HCT116 (cell line): ENCODE results near the gene KRTAP4-1. TPM values are rescaled to one million over a fixed set of nuclear protein-coding genes. Genes with fewer than 3 reads are reported as not detected.

Source experiments
- ATAC-seq: fragments of 200-7000 bp; cut with Tn5 transposase; 2 replicates; pipeline ENCODE4 v1.9.1; 2020; ENCODE audit warnings: mild to moderate bottlenecking, moderate library complexity
- BruUV-seq: library from RNA; stranded (reverse); fragments of 400-500 nt; replicated peaks from 2 replicates; lab custom pipeline; 2021; lab: Mats Ljungman, UMichigan
- CTCF ChIA-PET: fragments of 300-600 bp; sonication (Branson Sonifier 250); formaldehyde crosslinking; loops from one replicate; lab custom pipeline; 2021; ENCODE audit warnings: antibody characterized with exemption; lab: Charles Lee
- POLR2A ChIA-PET: fragments of 300-600, 350-600 bp; sonication (Branson Sonifier 250); formaldehyde crosslinking; loops from one replicate; lab custom pipeline; 2021; ENCODE audit warnings: antibody characterized with exemption; lab: Charles Lee
- RAD21 ChIA-PET, 2 experiments: fragments of 300-600 bp; sonication (Branson Sonifier 250); formaldehyde crosslinking; loops; one replicate each; lab custom pipeline; 2023; ENCODE audit warnings: low total read pairs in 2 of 2; ENCODE audit not compliant: uncharacterized antibody in 2 of 2, unreplicated experiment in 2 of 2, low non-redundant PET in 1 of 2; lab: Charles Lee
- DNase-seq: peaks from one replicate; pipeline ENCODE4 v3.0.0-alpha.2; 2010; ENCODE audit warnings: low read depth, low spot score
- H2AFZ ChIP-seq: fragments of 200-600 bp; shearing (Covaris generic), sonication (generic); 2 replicates; pipeline ENCODE4 v1.6.1; 2017; ENCODE audit warnings: low read depth, mixed run types, mixed read lengths, antibody characterized with exemption, low read length; ENCODE audit not compliant: poor library complexity, severe bottlenecking
- H3K27ac ChIP-seq: 2 replicates; pipeline ENCODE4 v1.5.1; 2012; ENCODE audit warnings: low read depth, low read length
- H3K27me3 ChIP-seq: fragments of 200-600 bp; sonication (generic); 2 replicates; pipeline ENCODE4 v1.6.1; 2016; ENCODE audit warnings: mixed run types, low read length, mixed read lengths; ENCODE audit not compliant: insufficient read depth
- H3K36me3 ChIP-seq, 2 experiments: fragments of 200-500 bp in 1 of 2; fragments of 200-600 bp in 1 of 2; sonication (Bioruptor generic) in 1 of 2; sonication (generic) in 1 of 2; 2 replicates each; pipeline versions ENCODE4 v1.5.1 to v1.6.1; 2014 to 2016; ENCODE audit warnings: low read length in 2 of 2, inconsistent platforms in 1 of 2, mixed read lengths in 1 of 2, mixed run types in 1 of 2; ENCODE audit not compliant: insufficient read depth in 2 of 2, control insufficient read depth in 1 of 2
- H3K4me1 ChIP-seq, 2 experiments: fragments of 200-600 bp in 1 of 2; sonication (generic) in 1 of 2; 2 replicates each; pipeline versions ENCODE4 v1.5.1 to v1.6.1; 2012 to 2017; ENCODE audit warnings: low read length in 2 of 2, inconsistent platforms in 1 of 2, mild to moderate bottlenecking in 1 of 2, mixed read lengths in 1 of 2, mixed run types in 1 of 2, moderate library complexity in 1 of 2; ENCODE audit not compliant: insufficient read depth in 2 of 2, control insufficient read depth in 1 of 2
- H3K4me2 ChIP-seq: fragments of 200-600 bp; sonication (generic); 2 replicates; pipeline ENCODE4 v1.6.1; 2017; ENCODE audit warnings: mixed run types, low read length, mixed read lengths
- H3K4me3 ChIP-seq, 2 experiments: fragments of 200-600 bp in 1 of 2; sonication (generic) in 1 of 2; replicated peaks in 1 of 2; 2 replicates each; pipeline ENCODE4 v1.5.1; 2011 to 2016; ENCODE audit warnings: low read length in 2 of 2, control low read depth in 1 of 2, low read depth in 1 of 2, mild to moderate bottlenecking in 1 of 2, mixed read lengths in 1 of 2, mixed run types in 1 of 2
- H3K79me2 ChIP-seq: fragments of 200-600 bp; sonication (generic); 2 replicates; pipeline ENCODE4 v1.6.1; 2017; ENCODE audit warnings: mild to moderate bottlenecking, mixed run types, low read length, moderate library complexity, mixed read lengths; ENCODE audit not compliant: insufficient read depth
- H3K9ac ChIP-seq: fragments of 200-600 bp; sonication (generic); 2 replicates; pipeline ENCODE4 v1.6.1; 2016; ENCODE audit warnings: low read length, mixed read lengths
- H3K9me2 ChIP-seq: fragments of 200-600 bp; sonication (generic), shearing (Covaris generic); 2 replicates; pipeline ENCODE4 v1.6.1; 2017; ENCODE audit warnings: mixed run types, mild to moderate bottlenecking, moderate library complexity; ENCODE audit not compliant: insufficient read depth
- H3K9me3 ChIP-seq, 2 experiments: fragments of 200-500 bp in 1 of 2; fragments of 200-600 bp in 1 of 2; sonication (Bioruptor generic) in 1 of 2; sonication (generic) in 1 of 2; 2 replicates each; pipeline ENCODE4 v1.6.1; 2014 to 2017; ENCODE audit warnings: low read length in 2 of 2, mixed read lengths in 2 of 2, inconsistent platforms in 1 of 2, low read depth in 1 of 2, mild to moderate bottlenecking in 1 of 2, mixed run types in 1 of 2, moderate library complexity in 1 of 2; ENCODE audit not compliant: control insufficient read depth in 1 of 2, insufficient read depth in 1 of 2
- H4K20me1 ChIP-seq: fragments of 200-600 bp; sonication (generic), shearing (Covaris generic); 2 replicates; pipeline ENCODE4 v1.6.1; 2017; ENCODE audit warnings: mixed run types, mild to moderate bottlenecking, moderate library complexity; ENCODE audit not compliant: insufficient read depth
- CEBPB ChIP-seq: IDR thresholded peaks from 2 replicates; pipeline ENCODE4 v1.6.1; 2012; ENCODE audit warnings: low read depth
- EZH2 ChIP-seq: fragments of 200-600 bp; sonication (generic); IDR thresholded peaks from 2 replicates; pipeline ENCODE4 v1.6.1; 2017; ENCODE audit warnings: antibody characterized with exemption, mixed run types
- EZH2phosphoT487 ChIP-seq: fragments of 200-600 bp; IDR thresholded peaks from 2 replicates; pipeline ENCODE4 v1.6.1; 2018; ENCODE audit warnings: antibody characterized with exemption, borderline replicate concordance
- FOSL1 ChIP-seq: IDR thresholded peaks from 2 replicates; pipeline ENCODE4 v1.6.1; 2012; ENCODE audit warnings: low read depth
- POLR2A ChIP-seq: IDR thresholded peaks from 2 replicates; pipeline ENCODE4 v1.7.0; 2011; ENCODE audit warnings: borderline replicate concordance; ENCODE audit not compliant: insufficient read depth, insufficient read length; ENCODE audit errors: extremely low read depth
- POLR2AphosphoS5 ChIP-seq: IDR thresholded peaks from 2 replicates; pipeline ENCODE4 v1.6.1; 2011; ENCODE audit warnings: mild to moderate bottlenecking, low read depth, low read length, moderate library complexity
- RAD21 ChIP-seq: IDR thresholded peaks from 2 replicates; pipeline ENCODE4 v1.6.1; 2012; ENCODE audit warnings: low read depth, mild to moderate bottlenecking
- SIN3A ChIP-seq: IDR thresholded peaks from 2 replicates; pipeline ENCODE4 v1.6.1; 2012; ENCODE audit warnings: low read depth
- SP1 ChIP-seq: IDR thresholded peaks from 2 replicates; pipeline ENCODE4 v1.6.1; 2012; ENCODE audit warnings: low read depth
- TCF7L2 ChIP-seq: IDR thresholded peaks from 2 replicates; pipeline ENCODE4 v1.7.0; 2011; ENCODE audit warnings: borderline replicate concordance, inconsistent platforms; ENCODE audit not compliant: insufficient read depth, insufficient read length; ENCODE audit errors: extremely low read depth
- YY1 ChIP-seq: IDR thresholded peaks from 2 replicates; pipeline ENCODE4 v1.6.1; 2011; ENCODE audit warnings: low read length, low read depth, moderate library complexity, mild to moderate bottlenecking; ENCODE audit not compliant: insufficient replicate concordance; ENCODE audit errors: extremely low read depth
- intact Hi-C: fragments of 100-400 bp; cut with micrococcal nuclease; formaldehyde crosslinking; loops from 2 replicates; pipeline ENCODE4 v1.10.0; 2022
- total RNA-seq: library from RNA; stranded (reverse); gene quantifications from one replicate; pipeline ENCODE4 v1.2.1, GENCODE V29; 2021; ENCODE audit not compliant: unreplicated experiment
- TF ChIP-seq, protein P1 (sequence below): IDR thresholded peaks from 2 replicates; pipeline ENCODE4 v1.6.1; 2012; ENCODE audit warnings: low read depth

KRTAP4-1 gene
- total RNA-seq, 1 experiment from 2014 or later = not detected

DNA sequence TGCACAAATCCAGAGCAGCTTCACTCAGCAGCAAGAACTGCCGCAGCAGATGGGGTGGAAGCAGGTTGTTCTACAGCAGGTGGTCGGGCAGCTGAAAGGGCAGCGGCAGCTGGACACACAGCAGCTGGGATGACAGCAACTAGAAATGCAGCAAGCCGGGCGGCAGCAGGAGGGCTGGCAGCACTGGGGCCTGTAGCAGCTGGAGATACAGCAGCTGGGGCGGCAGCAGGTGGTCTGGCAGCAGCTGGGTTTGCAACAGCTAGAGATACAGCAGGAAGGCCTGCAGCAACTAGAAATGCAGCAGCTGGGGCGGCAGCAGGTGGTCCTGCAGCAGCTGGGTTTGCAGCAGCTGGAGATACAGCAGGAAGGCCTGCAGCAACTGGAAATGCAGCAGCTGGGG is 17.1 kb downstream of the KRTAP4-1 start:
- Histone ChIP-seq H3K9me2 (no peaks in the 10 kb centered on the region), H2AFZ (no peak overlapping the region), H3K27ac (no peak overlapping the region), H3K27me3 (no peaks in the 10 kb centered on the region), H4K20me1 (no peaks in the 10 kb centered on the region), H3K36me3 (no peaks in the 10 kb centered on the region), H3K9me3 (no peaks in the 10 kb centered on the region; a peak in 1 of 4 replicates), H3K4me3 (no peak overlapping the region), H3K4me1 (no peaks in the 10 kb centered on the region), H3K79me2 (no peaks in the 10 kb centered on the region), H3K9ac (no peak overlapping the region), H3K4me2 (no peak overlapping the region)
- TF ChIP-seq SIN3A (no peak), EZH2phosphoT487 (no peak), POLR2AphosphoS5 (no peak), CEBPB (no peak), EZH2 (no peak), YY1 (no peak), RAD21 (no peak), FOSL1 (no peak), SP1 (no peak), POLR2A (no peak), TCF7L2 (no peak)
- TF ChIP-seq, protein P1, sequence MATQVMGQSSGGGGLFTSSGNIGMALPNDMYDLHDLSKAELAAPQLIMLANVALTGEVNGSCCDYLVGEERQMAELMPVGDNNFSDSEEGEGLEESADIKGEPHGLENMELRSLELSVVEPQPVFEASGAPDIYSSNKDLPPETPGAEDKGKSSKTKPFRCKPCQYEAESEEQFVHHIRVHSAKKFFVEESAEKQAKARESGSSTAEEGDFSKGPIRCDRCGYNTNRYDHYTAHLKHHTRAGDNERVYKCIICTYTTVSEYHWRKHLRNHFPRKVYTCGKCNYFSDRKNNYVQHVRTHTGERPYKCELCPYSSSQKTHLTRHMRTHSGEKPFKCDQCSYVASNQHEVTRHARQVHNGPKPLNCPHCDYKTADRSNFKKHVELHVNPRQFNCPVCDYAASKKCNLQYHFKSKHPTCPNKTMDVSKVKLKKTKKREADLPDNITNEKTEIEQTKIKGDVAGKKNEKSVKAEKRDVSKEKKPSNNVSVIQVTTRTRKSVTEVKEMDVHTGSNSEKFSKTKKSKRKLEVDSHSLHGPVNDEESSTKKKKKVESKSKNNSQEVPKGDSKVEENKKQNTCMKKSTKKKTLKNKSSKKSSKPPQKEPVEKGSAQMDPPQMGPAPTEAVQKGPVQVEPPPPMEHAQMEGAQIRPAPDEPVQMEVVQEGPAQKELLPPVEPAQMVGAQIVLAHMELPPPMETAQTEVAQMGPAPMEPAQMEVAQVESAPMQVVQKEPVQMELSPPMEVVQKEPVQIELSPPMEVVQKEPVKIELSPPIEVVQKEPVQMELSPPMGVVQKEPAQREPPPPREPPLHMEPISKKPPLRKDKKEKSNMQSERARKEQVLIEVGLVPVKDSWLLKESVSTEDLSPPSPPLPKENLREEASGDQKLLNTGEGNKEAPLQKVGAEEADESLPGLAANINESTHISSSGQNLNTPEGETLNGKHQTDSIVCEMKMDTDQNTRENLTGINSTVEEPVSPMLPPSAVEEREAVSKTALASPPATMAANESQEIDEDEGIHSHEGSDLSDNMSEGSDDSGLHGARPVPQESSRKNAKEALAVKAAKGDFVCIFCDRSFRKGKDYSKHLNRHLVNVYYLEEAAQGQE = no peak
- ChIA-PET POLR2A (interaction anchor here (0.7 kb wide), 1 partner anchor 106 kb away, joined by 3 read pairs; no protein-coding TSS in a partner anchor), RAD21 (no interaction called here), CTCF (no interaction called here)
- no peak for DNase-seq
- intact Hi-C loops = no loop called here
- ATAC-seq = no peak
- BruUV-seq = no TSS peak
